PC-9 (cell line): ENCODE measurements around the gene KCNJ12. TPM values are rescaled to one million over a fixed set of nuclear protein-coding genes. Genes with fewer than 3 reads are reported as not detected.
"Not testable (repeated sequence)": the region's sequence is repeated elsewhere in the genome, so short reads cannot be mapped to it uniquely, and the experiment has no call there.

ENCODE experiments used
- BruUV-seq: library from RNA; stranded (reverse); fragments of 400-500 nt; replicated peaks from 2 replicates; lab custom pipeline; 2021; lab: Mats Ljungman, UMichigan
- CTCF ChIA-PET: fragments of 300-600 bp; sonication (Branson Sonifier 250); formaldehyde crosslinking; loops from one replicate; lab custom pipeline; 2022; ENCODE audit warnings: antibody characterized with exemption; lab: Charles Lee
- POLR2A ChIA-PET: fragments of 300-600 bp; sonication (Branson Sonifier 250); formaldehyde crosslinking; loops from one replicate; lab custom pipeline; 2022; ENCODE audit warnings: antibody characterized with exemption; ENCODE audit not compliant: unreplicated experiment; lab: Charles Lee
- DNase-seq, 2 experiments: peaks; one replicate each; pipeline versions ENCODE4 v3.0.0 to v3.0.0-alpha.2; 2015 to 2022; ENCODE audit warnings: mixed read lengths in 1 of 2
- H2AFZ ChIP-seq: fragments of 200-600 bp; sonication (generic); 2 replicates; pipeline ENCODE4 v1.8.1; 2017; ENCODE audit warnings: antibody characterized with exemption
- H3F3A ChIP-seq: fragments of 200-600 bp; sonication (generic); 2 replicates; pipeline ENCODE4 v1.8.1; 2017; ENCODE audit warnings: antibody characterized with exemption, mild to moderate bottlenecking, low read depth; ENCODE audit not compliant: insufficient read depth
- H3K27ac ChIP-seq: fragments of 200-600 bp; sonication (generic); 2 replicates; pipeline ENCODE4 v1.6.1; 2016; ENCODE audit warnings: mixed run types
- H3K27me3 ChIP-seq: fragments of 200-600 bp; sonication (generic); 2 replicates; pipeline ENCODE4 v1.6.1; 2016; ENCODE audit warnings: low read depth, mixed run types; ENCODE audit not compliant: insufficient read depth
- H3K36me3 ChIP-seq: fragments of 200-600 bp; sonication (generic); 2 replicates; pipeline ENCODE4 v1.6.1; 2016; ENCODE audit warnings: low read depth, mixed run types
- H3K4me1 ChIP-seq: fragments of 200-600 bp; sonication (generic); replicated peaks from 2 replicates; pipeline ENCODE4 v1.6.1; 2016; ENCODE audit warnings: mixed run types; ENCODE audit not compliant: insufficient read depth
- H3K4me2 ChIP-seq: fragments of 200-600 bp; sonication (generic); 2 replicates; pipeline ENCODE4 v1.6.1; 2017; ENCODE audit warnings: mixed run types
- H3K4me3 ChIP-seq: fragments of 200-600 bp; sonication (generic); 2 replicates; pipeline ENCODE4 v1.6.1; 2016; ENCODE audit warnings: mixed run types
- H3K79me2 ChIP-seq: fragments of 200-600 bp; sonication (generic); 2 replicates; pipeline ENCODE4 v1.6.1; 2017; ENCODE audit warnings: low read depth, mixed run types
- H3K9me2 ChIP-seq: fragments of 200-600 bp; sonication (generic); 2 replicates; pipeline ENCODE4 v1.8.1; 2017; ENCODE audit warnings: mild to moderate bottlenecking; ENCODE audit not compliant: insufficient read depth
- H3K9me3 ChIP-seq: fragments of 200-600 bp; sonication (generic); 2 replicates; pipeline ENCODE4 v1.8.1; 2016; ENCODE audit warnings: low read depth; ENCODE audit not compliant: insufficient read depth
- H4K20me1 ChIP-seq: fragments of 200-600 bp; sonication (generic); 2 replicates; pipeline ENCODE4 v1.8.1; 2017; ENCODE audit not compliant: insufficient read depth
- intact Hi-C: fragments of 100-400 bp; cut with micrococcal nuclease; formaldehyde crosslinking; loops from one replicate; pipeline ENCODE4 v1.10.0; 2022; ENCODE audit not compliant: unreplicated experiment
- total RNA-seq: library from RNA; stranded (reverse); gene quantifications from 2 replicates; pipeline ENCODE4 v1.2.3, GENCODE V29; 2021

The KCNJ12 gene
- total RNA-seq, 1 experiment from 2014 or later = 1.1 TPM

- CTCF ChIA-PET, BruUV-seq, H3K4me2 ChIP-seq, POLR2A ChIA-PET, H3F3A ChIP-seq, H3K27me3 ChIP-seq, H3K9me3 ChIP-seq, intact Hi-C loops, H3K79me2 ChIP-seq, H2AFZ ChIP-seq, DNase-seq, H3K9me2 ChIP-seq, H3K4me1 ChIP-seq, H3K36me3 ChIP-seq, H3K4me3 ChIP-seq, H4K20me1 ChIP-seq, H3K27ac ChIP-seq: not testable (repeated sequence)
Measured at GRCh38 chr17:21433971-21434370, 57.8 kb downstream of the KCNJ12 start.

GRCh38 chr17:21434976-21435375, 58.8 kb downstream of the KCNJ12 start:
- H3K4me3 ChIP-seq, BruUV-seq, H3K4me2 ChIP-seq, intact Hi-C loops, H3K27ac ChIP-seq, CTCF ChIA-PET, H3K9me2 ChIP-seq, DNase-seq, H3K9me3 ChIP-seq, H3K4me1 ChIP-seq, H3K36me3 ChIP-seq, H4K20me1 ChIP-seq, H3K79me2 ChIP-seq, H3K27me3 ChIP-seq, H2AFZ ChIP-seq, H3F3A ChIP-seq, POLR2A ChIA-PET: not testable (repeated sequence)

- BruUV-seq, H3K27me3 ChIP-seq, POLR2A ChIA-PET, H3K4me1 ChIP-seq, DNase-seq, intact Hi-C loops, H3K36me3 ChIP-seq, H4K20me1 ChIP-seq, H2AFZ ChIP-seq, H3F3A ChIP-seq, H3K79me2 ChIP-seq, H3K27ac ChIP-seq, H3K9me2 ChIP-seq, CTCF ChIA-PET, H3K4me3 ChIP-seq, H3K4me2 ChIP-seq, H3K9me3 ChIP-seq: not testable (repeated sequence)
Measured at GRCh38 chr17:21436481-21436880, 60.3 kb downstream of the KCNJ12 start.

GRCh38 chr17:21436883-21437836, 61.0 kb downstream of the KCNJ12 start:
- intact Hi-C loops, POLR2A ChIA-PET: not testable (repeated sequence)

GRCh38 chr17:21438316-21439014, 62.3 kb downstream of the KCNJ12 start:
- BruUV-seq, H3K4me2 ChIP-seq, H3K4me3 ChIP-seq, intact Hi-C loops, H4K20me1 ChIP-seq, H3K9me2 ChIP-seq, H3K79me2 ChIP-seq, DNase-seq, H3F3A ChIP-seq, H3K36me3 ChIP-seq, H3K27me3 ChIP-seq, CTCF ChIA-PET, H2AFZ ChIP-seq, H3K4me1 ChIP-seq, POLR2A ChIA-PET, H3K27ac ChIP-seq, H3K9me3 ChIP-seq: not testable (repeated sequence)

More at GRCh38 chr17:21436883-21437836, 61.0 kb downstream of the KCNJ12 start:
- BruUV-seq, DNase-seq, H3K4me3 ChIP-seq, H3K27ac ChIP-seq, H3K36me3 ChIP-seq, H4K20me1 ChIP-seq, H3K27me3 ChIP-seq, H3K9me3 ChIP-seq, H3K79me2 ChIP-seq, H3K4me1 ChIP-seq, CTCF ChIA-PET, H2AFZ ChIP-seq, H3K4me2 ChIP-seq, H3K9me2 ChIP-seq, H3F3A ChIP-seq: not testable (repeated sequence)

- CTCF ChIA-PET, H3K4me2 ChIP-seq, H4K20me1 ChIP-seq, H3K27ac ChIP-seq, POLR2A ChIA-PET, H2AFZ ChIP-seq, H3K79me2 ChIP-seq, H3K9me3 ChIP-seq, H3K27me3 ChIP-seq, H3K4me3 ChIP-seq, H3F3A ChIP-seq, H3K36me3 ChIP-seq, intact Hi-C loops, H3K4me1 ChIP-seq, BruUV-seq, DNase-seq, H3K9me2 ChIP-seq: not testable (repeated sequence)
Measured at GRCh38 chr17:21439015-21439336, 62.8 kb downstream of the KCNJ12 start.
